ENCODE results near the gene SPIRE1. TPM values are rescaled to one million over a fixed set of nuclear protein-coding genes. Genes with fewer than 3 reads are reported as not detected.

SPIRE1 gene
- total RNA-seq, 1 experiment from 2014 or later: 16.6 TPM

GRCh38 chr18:12702221-12703095, 44.6 kb upstream of the SPIRE1 start, which contains the start of the genes CEP76 and PSMG2:
Gene CEP76, minus strand, starts transcription at chr18:12702723. Its CDS starts 175 bp downstream, at chr18:12702548.
Gene PSMG2, plus strand, starts transcription at chr18:12703042. Its CDS starts 66 bp downstream, at chr18:12703108.
- H2BK5ac ChIP-seq (ENCODE audit: insufficient read length, low read length): no peak within 1 kb of the TSS
- peak within 1 kb of the TSS; percentile 99 for H3K18ac ChIP-seq (ENCODE audit: insufficient read length, low read depth, low read length)
- Mint-ChIP-seq H3K27ac (peak within 1 kb of the TSS; percentile 99 to 100 (median 99)), H3K4me1 (peaks cover 22 to 27% of the 10 kb centered on the region in 2 experiments), H3K36me3 (ENCODE audit: insufficient read depth in 1 of 3, low read depth in 3 of 3) (peaks cover 14 to 38% (median 29%) of the 10 kb centered on the region in 3 experiments; a peak in 6 of 7 replicates), H3K4me3 (peak within 1 kb of the TSS; percentile 99), H3K27me3 (ENCODE audit: low read depth) (no peaks in the 10 kb centered on the region), H3K9me3 (peaks cover 3 to 4% of the 10 kb centered on the region in 2 experiments; a peak in 2 of 5 replicates)
- H3K56ac ChIP-seq (ENCODE audit: insufficient read length, low read depth, low read length): no peak within 1 kb of the TSS
- H4K91ac ChIP-seq (ENCODE audit: insufficient read length, low read depth, low read length): no peak within 1 kb of the TSS
- DNase-seq: peak; percentile 79
- H3K79me2 ChIP-seq (ENCODE audit: insufficient read depth, low read length): peaks cover 22% of the 10 kb centered on the region; the same call in 1 of the 2 replicates
- peak within 1 kb of the TSS; percentile 33 for H3K27ac ChIP-seq (ENCODE audit: insufficient read length, low read depth, low read length)
- H2BK20ac ChIP-seq (ENCODE audit: low read depth, low read length, poor library complexity, severe bottlenecking): no peak within 1 kb of the TSS
- peak within 1 kb of the TSS; percentile 99 for H3K14ac ChIP-seq (ENCODE audit: insufficient read depth, low read length)
- H2BK12ac ChIP-seq (ENCODE audit: insufficient read length, low read depth, low read length): no peak within 1 kb of the TSS
- no peaks in the 10 kb centered on the region for H3K9me3 ChIP-seq (ENCODE audit: control insufficient read depth, low read depth, low read length)
- H2AFZ ChIP-seq (ENCODE audit: low read length): no peak within 1 kb of the TSS
- no CpG with 5 or more reads among the region's 89 CpGs for WGBS (ENCODE audit: extremely low coverage, insufficient read length, low lambda C conversion rate)
- H4K20me1 ChIP-seq (ENCODE audit: control insufficient read depth, insufficient read depth, insufficient read length): no peaks in the 10 kb centered on the region
- H3K4me1 ChIP-seq (ENCODE audit: insufficient read depth, low read length): no peaks in the 10 kb centered on the region; the same call in 1 of the 2 replicates
- H3K79me1 ChIP-seq (ENCODE audit: insufficient read depth, low read depth, low read length, poor library complexity, severe bottlenecking): peaks cover 5% of the 10 kb centered on the region
- no peak within 1 kb of the TSS for H2AK5ac ChIP-seq (ENCODE audit: insufficient read length, low read length)
- no peak within 1 kb of the TSS for H2BK15ac ChIP-seq (ENCODE audit: low read depth, low read length)
- H3K23me2 ChIP-seq (ENCODE audit: insufficient read length, low read depth, low read length, poor library complexity, severe bottlenecking): peaks cover 7% of the 10 kb centered on the region
- H3K4me2 ChIP-seq (ENCODE audit: insufficient read depth, insufficient read length, low read length): peak within 1 kb of the TSS; percentile 89
- H3K9ac ChIP-seq (ENCODE audit: extremely low read depth, insufficient read length, low read length): peak within 1 kb of the TSS; percentile 97
- H3K23ac ChIP-seq (ENCODE audit: insufficient read length, low read depth, low read length): no peak within 1 kb of the TSS
- H2BK120ac ChIP-seq (ENCODE audit: low read depth, low read length, poor library complexity, severe bottlenecking): no peak within 1 kb of the TSS
- peak within 1 kb of the TSS; percentile 52 for H4K8ac ChIP-seq (replicated peaks; ENCODE audit: insufficient read length, low read depth, low read length)
- no peak within 1 kb of the TSS for H3T11ph ChIP-seq (ENCODE audit: low read length)
- H3K4ac ChIP-seq (ENCODE audit: low read depth, low read length): peak within 1 kb of the TSS; percentile 73; the same call in 1 of the 2 replicates
- H3K27me3 ChIP-seq (ENCODE audit: insufficient read depth, low read length): no peaks in the 10 kb centered on the region; the same call in 1 of the 2 replicates
- H4K5ac ChIP-seq (ENCODE audit: insufficient read length, low read depth, low read length): peak within 1 kb of the TSS; percentile 44
- no peak for TF ChIP-seq CTCF (conservative IDR thresholded peaks at IDR 0.05)

Data from H9 (cell line).